ENCODE measurements around the gene SERHL2.
A peak's percentile ranks its signal among the peaks of the same experiment; 100 is the strongest.
"Not testable (repeated sequence)": the region's sequence is repeated elsewhere in the genome, so short reads cannot be mapped to it uniquely, and the experiment has no call there.

The SERHL2 gene, protein sequence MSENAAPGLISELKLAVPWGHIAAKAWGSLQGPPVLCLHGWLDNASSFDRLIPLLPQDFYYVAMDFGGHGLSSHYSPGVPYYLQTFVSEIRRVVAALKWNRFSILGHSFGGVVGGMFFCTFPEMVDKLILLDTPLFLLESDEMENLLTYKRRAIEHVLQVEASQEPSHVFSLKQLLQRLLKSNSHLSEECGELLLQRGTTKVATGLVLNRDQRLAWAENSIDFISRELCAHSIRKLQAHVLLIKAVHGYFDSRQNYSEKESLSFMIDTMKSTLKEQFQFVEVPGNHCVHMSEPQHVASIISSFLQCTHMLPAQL

DNA sequence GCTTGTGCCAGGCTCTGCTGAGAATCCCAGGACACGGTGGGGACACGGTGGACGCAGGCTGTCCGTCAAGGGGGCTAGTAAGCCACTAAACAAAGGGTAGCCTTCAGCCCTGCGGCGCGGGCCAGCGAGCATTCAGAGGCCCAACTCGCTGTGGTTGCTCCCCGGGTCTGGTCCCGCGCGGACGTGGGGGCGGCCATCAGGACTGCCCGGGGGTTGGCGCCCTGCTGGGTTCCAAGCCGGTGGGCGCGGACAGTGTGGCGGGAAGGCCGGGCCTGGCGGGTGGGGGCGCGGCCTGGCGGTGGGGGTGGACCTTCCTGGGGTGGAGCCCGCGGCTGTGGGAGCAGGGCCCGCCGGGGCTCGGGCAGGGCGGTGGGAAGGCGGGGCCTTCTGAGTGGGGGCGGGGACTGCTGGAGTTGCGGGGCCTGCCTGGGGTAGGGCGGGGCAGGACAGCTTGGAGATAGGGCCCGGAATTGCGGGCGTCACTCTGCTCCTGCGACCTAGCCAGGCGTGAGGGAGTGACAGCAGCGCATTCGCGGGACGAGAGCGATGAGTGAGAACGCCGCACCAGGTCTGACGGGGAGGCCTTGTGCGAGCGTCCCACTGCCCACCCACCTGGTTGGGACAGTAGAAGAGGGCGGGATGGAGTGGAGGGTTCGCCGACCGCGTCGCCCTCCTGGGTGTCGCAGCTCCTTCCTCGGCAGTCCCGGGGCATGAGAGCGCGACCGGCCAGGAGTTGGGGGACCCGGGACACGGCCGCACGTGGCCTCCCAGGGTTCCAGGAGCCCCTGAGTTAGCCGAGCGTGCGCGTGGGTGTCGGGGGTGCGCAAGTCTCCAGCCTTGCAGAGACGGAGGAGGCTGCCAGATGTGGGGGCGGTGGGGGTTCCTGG, at the start of gene SERHL2:
SERHL2 (plus strand) TSS at position 482 of the 887 bp plus-strand sequence; CDS start at position 547, 65 bp downstream.
- Mint-ChIP-seq H3K27me3 (peaks cover 24% of the 10 kb centered on the region), H3K4me1 (peaks cover 22% of the 10 kb centered on the region), H3K36me3 (no peaks in the 10 kb centered on the region), H3K27ac (peak within 1 kb of the TSS; percentile 68), H3K4me3 (peak within 1 kb of the TSS; percentile 77), H3K9me3 (no peaks in the 10 kb centered on the region)
- DNase-seq: peak; percentile 91
- CTCF ChIA-PET: no interaction called here

DNA sequence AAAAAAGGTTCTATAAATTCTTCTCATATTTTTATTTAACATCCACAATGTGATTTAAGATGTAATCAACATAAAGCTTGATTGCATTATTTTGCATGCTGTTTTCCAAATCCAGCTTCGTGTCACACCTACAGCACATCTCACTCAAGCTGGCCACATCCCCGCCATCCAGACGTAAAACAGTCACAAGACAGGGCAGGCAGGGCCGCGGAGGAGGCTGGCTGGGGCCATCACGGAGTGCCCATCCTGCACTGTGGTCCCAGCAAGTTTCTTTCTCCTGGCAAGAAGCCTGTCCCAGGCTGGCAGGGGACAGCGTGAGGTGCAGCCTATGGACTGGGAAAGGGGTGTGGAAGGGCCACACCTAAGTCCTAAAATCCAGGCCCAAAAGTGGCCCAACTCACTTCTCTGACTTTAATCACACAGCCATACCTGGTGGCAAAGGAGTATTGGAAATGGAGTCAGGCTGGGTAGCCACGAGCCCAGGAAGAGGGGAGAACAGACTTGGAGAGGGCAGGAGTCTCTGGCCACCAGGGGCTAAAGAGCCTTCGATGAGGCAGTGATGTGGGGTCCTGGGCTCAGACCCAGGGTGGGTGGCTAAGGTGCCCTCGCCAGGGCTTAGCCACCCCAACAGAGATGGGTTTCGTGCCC, 45.3 kb upstream of the SERHL2 start:
- H3K27ac Mint-ChIP-seq, H3K4me3 Mint-ChIP-seq, H3K36me3 Mint-ChIP-seq, H3K9me3 Mint-ChIP-seq, H3K27me3 Mint-ChIP-seq, CTCF ChIA-PET, H3K4me1 Mint-ChIP-seq, DNase-seq: not testable (repeated sequence)

DNA sequence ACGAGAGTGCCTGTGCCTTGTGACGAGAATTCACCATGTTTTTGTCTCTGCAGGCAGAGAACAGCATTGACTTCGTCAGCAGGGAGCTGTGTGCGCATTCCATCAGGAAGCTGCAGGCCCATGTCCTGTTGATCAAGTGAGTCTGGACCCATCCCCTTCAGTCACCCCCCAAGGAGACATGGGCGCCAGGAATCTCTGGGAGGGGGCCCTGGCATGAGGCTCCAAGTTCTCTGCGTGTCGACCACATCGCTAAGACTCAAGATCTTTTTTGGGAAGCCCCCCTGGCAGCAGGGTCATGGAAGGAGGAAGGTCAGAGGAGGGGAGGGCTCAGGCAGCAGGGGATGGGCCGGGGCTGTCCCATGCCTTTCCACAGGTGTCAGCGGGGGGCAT, 44.8 kb upstream of the SERHL2 start:
- H3K36me3 Mint-ChIP-seq, CTCF ChIA-PET, DNase-seq, H3K4me3 Mint-ChIP-seq, H3K9me3 Mint-ChIP-seq, H3K27ac Mint-ChIP-seq, H3K4me1 Mint-ChIP-seq, H3K27me3 Mint-ChIP-seq: not testable (repeated sequence)

DNA sequence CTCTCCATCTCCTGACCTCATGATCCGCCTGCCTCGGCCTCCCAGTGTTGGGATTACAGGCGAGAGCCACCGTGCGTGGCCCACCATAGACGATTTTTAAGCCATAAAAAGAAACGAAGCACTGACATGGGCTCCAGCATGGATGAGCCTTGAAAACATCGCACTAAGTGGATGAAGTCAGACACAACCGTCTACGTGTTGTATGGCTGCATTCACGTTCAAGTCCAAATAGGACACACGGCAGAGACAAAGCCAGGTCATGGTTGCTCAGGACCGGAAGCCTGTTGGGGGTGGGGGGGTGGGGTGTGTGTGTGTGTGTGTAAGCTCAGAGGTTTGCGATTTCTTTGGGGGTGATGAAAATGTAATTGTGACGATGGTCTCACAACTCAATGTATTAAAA, 44.2 kb upstream of the SERHL2 start:
- Mint-ChIP-seq H3K9me3 (no peaks in the 10 kb centered on the region), H3K4me3 (no peak overlapping the region), H3K27ac (no peak overlapping the region), H3K4me1 (no peaks in the 10 kb centered on the region), H3K36me3 (peaks cover 1% of the 10 kb centered on the region), H3K27me3 (no peaks in the 10 kb centered on the region)
- CTCF ChIA-PET: no interaction called here
- DNase-seq: no peak

DNA sequence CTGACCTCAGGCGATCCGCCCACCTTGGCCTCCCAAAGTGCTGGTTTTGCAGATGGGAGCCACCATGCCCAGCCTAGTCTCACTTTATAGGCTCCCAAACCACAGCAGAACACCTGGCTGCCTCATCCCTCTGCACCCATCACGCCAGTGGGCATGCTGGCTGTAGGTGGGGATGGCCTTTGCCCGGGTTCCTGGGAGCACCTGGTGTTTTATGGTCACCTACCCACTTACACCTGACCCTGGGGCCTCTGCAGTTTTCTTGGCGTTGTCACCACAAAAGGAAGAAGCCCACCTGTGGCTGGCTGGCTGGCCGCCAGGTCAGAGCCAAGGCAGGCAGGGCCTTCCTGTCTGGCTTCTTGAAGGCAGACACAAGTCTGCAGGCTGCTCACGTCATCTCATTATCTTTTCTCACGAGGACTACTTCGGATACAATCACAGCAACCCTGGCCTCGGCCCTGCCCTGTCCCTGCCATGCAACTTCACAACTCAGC, 42.3 kb upstream of the SERHL2 start:
- Mint-ChIP-seq H3K27ac (no peak overlapping the region), H3K36me3 (peaks cover 4% of the 10 kb centered on the region), H3K9me3 (no peaks in the 10 kb centered on the region), H3K4me1 (no peaks in the 10 kb centered on the region), H3K4me3 (no peak overlapping the region), H3K27me3 (no peaks in the 10 kb centered on the region)
- no peak for DNase-seq
- CTCF ChIA-PET: no interaction called here

DNA sequence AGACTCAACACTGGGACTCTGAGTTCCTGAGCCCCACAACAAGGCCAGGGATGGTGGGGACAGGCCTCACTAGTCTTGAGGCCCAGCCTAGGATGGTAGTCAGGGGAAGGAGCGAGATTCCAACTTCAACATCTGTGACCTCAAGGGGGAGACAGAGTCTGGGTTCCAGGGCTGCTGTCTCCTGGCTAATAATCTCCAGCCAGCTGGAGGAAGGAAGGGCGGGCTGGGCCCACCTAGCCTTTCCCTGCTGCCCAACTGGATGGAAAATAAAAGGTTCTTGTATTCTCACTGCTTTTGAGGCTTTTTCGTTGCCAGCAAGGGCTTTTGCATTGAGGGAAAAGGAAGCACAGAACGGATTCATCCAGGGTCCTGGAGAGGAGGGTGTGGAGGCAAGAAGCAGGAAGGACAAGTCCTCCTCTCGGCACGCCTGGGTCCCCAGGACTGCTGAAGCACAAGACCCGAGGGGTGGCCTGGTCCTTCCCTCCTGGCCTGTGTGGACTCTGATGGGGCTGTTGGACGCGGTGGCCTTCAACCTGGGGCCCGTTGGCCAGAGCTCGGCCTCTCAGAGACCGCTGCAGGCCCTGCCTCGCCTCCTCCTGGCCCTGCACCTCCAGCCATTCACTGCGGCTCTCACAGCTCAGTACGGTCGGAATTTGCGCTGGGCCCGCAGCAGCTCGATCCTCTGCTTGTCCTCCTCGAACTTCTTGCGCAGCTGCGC, 41.3 kb upstream of the SERHL2 start:
- H3K4me1 Mint-ChIP-seq, CTCF ChIA-PET, DNase-seq, H3K9me3 Mint-ChIP-seq, H3K27ac Mint-ChIP-seq, H3K4me3 Mint-ChIP-seq, H3K36me3 Mint-ChIP-seq, H3K27me3 Mint-ChIP-seq: not testable (repeated sequence)

DNA sequence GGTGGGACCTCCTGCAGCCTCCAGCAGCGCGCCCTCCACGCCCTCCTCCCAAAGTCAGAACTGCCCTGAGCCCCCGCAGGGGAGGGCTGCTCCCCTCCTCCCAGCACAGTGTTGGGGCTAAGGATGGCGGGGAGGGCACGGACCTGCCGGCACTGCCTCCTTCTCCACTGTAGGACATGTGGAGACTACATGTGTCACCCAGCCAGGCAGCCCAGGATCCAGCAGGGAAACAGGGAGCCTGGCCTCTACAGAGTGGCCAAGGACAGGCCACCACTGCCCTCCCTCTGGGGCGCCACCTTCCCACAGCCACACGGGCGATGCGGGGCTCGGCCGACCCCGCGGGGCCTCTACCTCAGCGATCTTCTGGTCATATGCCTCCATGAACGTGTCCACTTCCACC, 39.4 kb upstream of the SERHL2 start:
- H3K36me3 Mint-ChIP-seq, H3K9me3 Mint-ChIP-seq, H3K27ac Mint-ChIP-seq, CTCF ChIA-PET, H3K4me3 Mint-ChIP-seq, H3K4me1 Mint-ChIP-seq, H3K27me3 Mint-ChIP-seq, DNase-seq: not testable (repeated sequence)

DNA sequence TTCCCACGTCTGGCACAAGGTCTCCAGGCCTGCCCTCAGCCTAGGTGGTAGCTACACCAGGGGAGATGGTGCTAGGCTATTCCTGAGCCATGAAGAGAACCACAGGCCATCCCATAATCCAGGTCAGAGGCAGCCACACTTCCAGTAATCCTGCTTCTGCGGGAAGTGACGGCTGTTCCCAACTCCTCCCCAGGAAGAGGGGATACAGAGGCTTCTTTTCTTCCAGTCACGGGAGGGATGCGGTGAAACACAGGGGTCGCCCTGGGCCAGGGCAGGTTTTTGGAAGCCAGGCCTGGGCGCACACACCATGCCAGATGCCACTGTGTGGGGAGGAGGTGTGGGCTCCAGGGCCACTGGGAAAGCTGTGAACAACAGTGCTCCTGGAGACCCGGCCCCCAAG, 38.5 kb upstream of the SERHL2 start:
- DNase-seq, H3K27me3 Mint-ChIP-seq, CTCF ChIA-PET, H3K9me3 Mint-ChIP-seq, H3K27ac Mint-ChIP-seq, H3K36me3 Mint-ChIP-seq, H3K4me3 Mint-ChIP-seq: not testable (repeated sequence)
- H3K4me1 Mint-ChIP-seq: peaks cover 15% of the 10 kb centered on the region

DNA sequence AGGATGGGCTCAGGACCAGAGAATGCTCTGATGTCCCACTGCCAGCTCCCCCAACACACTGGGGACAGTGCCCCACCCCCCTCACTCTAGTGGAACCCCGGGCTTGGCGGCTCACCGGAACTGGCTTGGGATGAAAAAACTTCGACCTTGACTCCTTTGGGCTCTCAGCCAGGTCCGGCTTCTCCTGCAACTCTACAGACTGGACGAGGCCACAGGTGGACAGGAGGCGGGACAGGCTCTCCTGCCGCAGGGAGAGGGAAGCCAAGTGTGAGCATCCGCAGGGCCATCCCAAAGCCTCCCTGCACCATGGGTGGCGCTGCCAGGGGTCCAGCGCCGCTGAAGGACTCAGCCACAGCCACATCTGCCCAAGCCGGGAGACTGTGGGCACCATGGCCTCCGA, 37.9 kb upstream of the SERHL2 start:
- no peak for DNase-seq
- Mint-ChIP-seq H3K27ac (no peak overlapping the region), H3K27me3 (no peaks in the 10 kb centered on the region), H3K4me1 (peaks cover 17% of the 10 kb centered on the region), H3K36me3 (peaks cover 8% of the 10 kb centered on the region), H3K9me3 (no peaks in the 10 kb centered on the region), H3K4me3 (no peak overlapping the region)
- CTCF ChIA-PET: no interaction called here

DNA sequence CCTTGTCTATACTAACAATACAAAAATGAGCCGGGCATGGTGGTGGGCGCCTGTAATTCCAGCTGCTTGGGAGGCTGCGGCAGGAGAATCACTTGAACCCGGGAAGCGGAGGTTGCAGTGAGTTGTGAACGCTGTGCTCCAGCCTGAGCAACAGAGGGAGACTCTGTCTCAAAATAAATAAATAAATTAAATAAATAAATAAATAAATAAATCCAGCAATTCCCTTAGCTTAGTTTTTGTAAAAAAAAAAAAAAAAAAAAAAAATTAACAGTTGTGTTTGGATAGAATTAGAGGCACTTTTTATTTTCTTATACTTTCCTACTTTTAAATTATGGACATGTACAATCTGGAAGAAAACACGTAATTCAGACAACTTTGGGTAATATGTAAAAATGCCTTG, 36.7 kb upstream of the SERHL2 start:
- H3K4me1 Mint-ChIP-seq: peaks cover 20% of the 10 kb centered on the region
- H3K27me3 Mint-ChIP-seq, H3K36me3 Mint-ChIP-seq, H3K4me3 Mint-ChIP-seq, H3K27ac Mint-ChIP-seq, CTCF ChIA-PET, H3K9me3 Mint-ChIP-seq, DNase-seq: not testable (repeated sequence)

DNA sequence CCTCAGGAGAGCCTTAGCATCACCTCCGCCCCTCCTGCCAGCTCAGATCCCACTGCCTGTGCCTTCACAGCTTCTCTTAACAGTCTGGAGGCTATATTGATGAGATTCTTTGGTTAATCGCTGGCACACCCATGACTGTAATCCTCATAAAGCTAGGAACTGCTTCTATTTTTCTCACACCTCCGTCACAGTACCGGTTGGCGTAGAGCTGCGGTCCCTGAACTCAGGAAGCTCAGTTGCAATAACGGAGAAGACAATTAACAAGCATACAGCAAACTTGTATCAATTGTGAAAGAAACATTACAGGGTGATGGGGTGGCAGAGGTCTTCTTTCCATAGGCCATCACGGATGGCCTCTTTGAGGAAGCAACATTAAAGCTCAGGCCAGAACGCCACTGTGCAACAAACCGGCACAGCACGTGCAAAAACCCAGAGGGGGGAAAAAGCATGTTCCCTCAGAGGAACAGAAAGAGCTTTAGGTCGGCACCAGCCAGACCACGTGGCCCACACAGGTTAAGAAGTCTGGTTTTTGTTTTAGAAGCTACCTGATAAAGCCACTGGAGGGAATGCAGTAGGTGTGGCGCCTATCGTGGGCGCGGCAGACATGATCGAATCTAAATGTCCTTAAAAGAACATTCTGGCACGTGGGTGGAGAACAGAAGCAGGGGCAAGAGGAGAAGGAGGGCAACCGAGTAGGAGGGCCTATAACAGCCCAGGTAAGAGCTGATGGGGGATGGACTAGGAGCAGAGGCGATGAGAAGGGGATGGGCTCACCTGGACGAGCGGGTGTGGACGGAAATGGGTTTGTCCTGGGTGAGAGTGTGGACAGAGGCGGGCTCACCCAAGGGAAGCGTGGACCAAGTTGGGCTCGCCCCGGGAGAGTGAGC, 34.9 kb upstream of the SERHL2 start:
- H3K9me3 Mint-ChIP-seq, CTCF ChIA-PET: not testable (repeated sequence)
- peak; percentile 35 for DNase-seq

DNA sequence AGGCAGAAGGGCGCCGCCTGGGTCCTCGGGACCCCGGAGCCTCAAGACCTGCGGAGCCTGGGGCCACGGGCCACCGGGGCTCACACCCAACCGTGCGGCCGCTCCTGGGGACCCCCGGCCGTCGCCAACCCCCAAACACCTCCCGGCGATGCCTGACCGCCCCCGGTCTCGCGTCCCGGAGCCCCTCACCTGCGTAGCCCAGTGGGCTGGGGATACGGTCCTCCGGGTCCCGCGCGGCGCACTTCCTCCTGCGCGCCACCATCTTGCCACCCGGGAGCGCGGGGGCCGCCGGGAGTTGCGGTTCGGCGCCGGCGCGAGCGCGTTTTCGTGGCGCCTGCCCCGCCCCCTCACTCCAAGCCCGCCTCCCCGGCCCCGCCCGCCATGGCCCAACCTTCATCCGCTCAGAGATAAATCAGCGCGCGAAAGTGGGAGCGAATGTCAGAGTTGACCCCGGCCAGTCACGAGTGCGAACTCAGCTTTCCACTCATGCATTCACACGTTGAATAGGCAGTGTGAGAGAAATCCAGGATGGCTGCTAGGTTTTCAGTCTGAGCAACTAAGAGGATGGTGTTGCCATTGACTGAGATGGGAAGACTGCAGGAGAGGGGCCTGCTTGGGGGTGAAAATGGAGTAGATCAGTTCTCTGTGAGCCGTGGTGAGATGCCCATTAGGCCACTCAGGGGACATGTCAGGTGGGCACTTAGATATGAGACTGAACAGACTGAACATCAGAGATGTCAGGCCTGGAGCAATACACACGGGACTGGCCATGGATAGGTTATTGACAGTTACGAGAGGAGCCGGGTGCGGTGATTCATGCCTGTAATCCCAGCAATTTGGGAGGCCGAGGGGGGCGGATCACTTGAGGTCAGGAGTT, 34.0 kb upstream of the SERHL2 start, which contains the start of gene RRP7A:
RRP7A (minus strand) TSS at position 272 of the 877 bp plus-strand sequence; CDS start at position 262, 10 bp downstream.
- CTCF ChIA-PET: no interaction called here
- DNase-seq: peak; percentile 88
- H3K4me3 Mint-ChIP-seq: peak within 1 kb of the TSS; percentile 99

More for the DNA sequence above, 34.9 kb upstream of the SERHL2 start:
- Mint-ChIP-seq H3K27ac (peak overlapping the region; percentile 95), H3K4me3 (peak overlapping the region; percentile 99), H3K4me1 (peaks cover 20% of the 10 kb centered on the region)
- H3K36me3 Mint-ChIP-seq, H3K27me3 Mint-ChIP-seq: not testable (repeated sequence)

DNA sequence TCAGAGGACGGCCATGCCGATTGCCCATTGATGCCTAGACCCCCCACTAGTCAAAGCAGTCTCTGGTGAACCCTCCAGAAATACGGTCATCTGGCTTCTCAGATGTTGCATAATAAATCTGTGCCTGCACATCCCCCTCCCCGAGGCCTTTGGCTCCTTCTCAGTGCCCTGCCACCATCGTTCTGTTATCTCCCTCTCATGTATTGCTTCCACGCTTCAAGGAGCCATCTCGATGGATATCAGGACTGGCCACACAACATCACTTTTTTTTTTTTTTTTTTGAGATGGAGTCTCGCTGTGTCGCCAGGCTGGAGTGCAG, 32.6 kb upstream of the SERHL2 start:
- CTCF ChIA-PET: no interaction called here
- Mint-ChIP-seq H3K9me3 (no peaks in the 10 kb centered on the region), H3K27ac (no peak overlapping the region), H3K36me3 (peaks cover 6% of the 10 kb centered on the region), H3K4me3 (no peak overlapping the region), H3K27me3 (peaks cover 4% of the 10 kb centered on the region), H3K4me1 (peaks cover 20% of the 10 kb centered on the region)
- no peak for DNase-seq

More for the DNA sequence above, 34.0 kb upstream of the SERHL2 start, which contains the start of gene RRP7A:
- Mint-ChIP-seq H3K27me3 (no peaks in the 10 kb centered on the region), H3K27ac (peak within 1 kb of the TSS; percentile 95), H3K4me1 (peaks cover 20% of the 10 kb centered on the region), H3K36me3 (peaks cover 8% of the 10 kb centered on the region), H3K9me3 (no peaks in the 10 kb centered on the region)

All from activated naive CD4-positive, alpha-beta T cell treated with anti-CD3 and anti-CD28 coated beads, Interleukin-2, amount 10 ng/mL, durations not matched to agents 7 days and 5 days (primary cell).